Measurements from ENCODE around the gene DMD.

Gene DMD

DNA sequence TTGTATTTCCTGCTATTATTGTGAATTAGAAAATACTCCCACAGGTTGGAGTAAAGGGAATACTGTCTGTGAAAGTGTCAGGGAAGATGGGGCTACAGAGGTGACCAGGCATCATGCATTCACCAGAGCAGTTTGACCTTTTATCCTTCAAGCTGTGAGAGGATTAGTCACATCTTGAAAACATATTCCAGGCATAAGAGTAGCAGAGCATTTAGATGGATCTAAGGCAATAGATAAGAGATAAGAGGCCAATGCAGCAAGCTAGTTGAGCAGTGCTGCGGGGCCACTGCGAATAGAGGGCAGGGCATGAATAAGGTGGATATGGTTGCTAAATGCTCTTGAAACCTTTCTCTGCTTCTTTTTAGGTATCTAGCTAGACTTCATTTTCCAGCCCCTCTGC, 1668.8 kb downstream of the DMD start:
- H3K27ac ChIP-seq (ENCODE audit: low read length) = no peak overlapping the region
- H3K4me1 ChIP-seq (ENCODE audit: insufficient read depth, low read length) = no peaks in the 10 kb centered on the region
- H3K4me3 ChIP-seq (ENCODE audit: low read length) = no peak overlapping the region
- H3K27me3 ChIP-seq (ENCODE audit: insufficient read depth, low read length) = no peaks in the 10 kb centered on the region
- H3K9ac ChIP-seq (ENCODE audit: low read depth, low read length) = no peak overlapping the region
- no peaks in the 10 kb centered on the region for H3K9me3 ChIP-seq (ENCODE audit: insufficient read depth, low read depth, low read length)
- no peaks in the 10 kb centered on the region for H3K36me3 ChIP-seq (ENCODE audit: insufficient read depth, low read depth, low read length)

DNA sequence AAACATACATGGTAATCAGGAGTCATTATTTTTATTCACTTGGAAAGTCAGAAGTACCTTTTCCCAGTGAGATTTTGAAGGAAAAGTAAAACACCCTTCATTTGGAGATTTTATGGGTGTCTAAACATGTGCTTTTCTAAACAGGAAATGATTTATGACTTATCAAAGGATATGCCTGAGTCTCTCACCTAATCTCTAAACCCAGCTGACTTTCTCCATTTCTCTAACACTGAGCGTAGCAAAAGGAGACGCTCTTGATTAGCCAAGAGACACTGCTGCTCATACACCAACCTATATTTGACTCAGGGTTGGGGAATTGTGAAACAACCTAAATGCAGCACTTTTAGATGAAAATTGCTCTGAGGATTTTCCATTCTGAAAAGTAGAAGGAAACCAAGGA, 1671.0 kb downstream of the DMD start:
- Histone ChIP-seq H3K4me3 (ENCODE audit: low read length) (no peak overlapping the region), H3K27ac (ENCODE audit: low read length) (no peak overlapping the region), H3K9ac (ENCODE audit: low read depth, low read length) (no peak overlapping the region), H3K36me3 (ENCODE audit: insufficient read depth, low read depth, low read length) (no peaks in the 10 kb centered on the region), H3K9me3 (ENCODE audit: insufficient read depth, low read depth, low read length) (no peaks in the 10 kb centered on the region), H3K4me1 (ENCODE audit: insufficient read depth, low read length) (no peaks in the 10 kb centered on the region), H3K27me3 (ENCODE audit: insufficient read depth, low read length) (no peaks in the 10 kb centered on the region)

DNA sequence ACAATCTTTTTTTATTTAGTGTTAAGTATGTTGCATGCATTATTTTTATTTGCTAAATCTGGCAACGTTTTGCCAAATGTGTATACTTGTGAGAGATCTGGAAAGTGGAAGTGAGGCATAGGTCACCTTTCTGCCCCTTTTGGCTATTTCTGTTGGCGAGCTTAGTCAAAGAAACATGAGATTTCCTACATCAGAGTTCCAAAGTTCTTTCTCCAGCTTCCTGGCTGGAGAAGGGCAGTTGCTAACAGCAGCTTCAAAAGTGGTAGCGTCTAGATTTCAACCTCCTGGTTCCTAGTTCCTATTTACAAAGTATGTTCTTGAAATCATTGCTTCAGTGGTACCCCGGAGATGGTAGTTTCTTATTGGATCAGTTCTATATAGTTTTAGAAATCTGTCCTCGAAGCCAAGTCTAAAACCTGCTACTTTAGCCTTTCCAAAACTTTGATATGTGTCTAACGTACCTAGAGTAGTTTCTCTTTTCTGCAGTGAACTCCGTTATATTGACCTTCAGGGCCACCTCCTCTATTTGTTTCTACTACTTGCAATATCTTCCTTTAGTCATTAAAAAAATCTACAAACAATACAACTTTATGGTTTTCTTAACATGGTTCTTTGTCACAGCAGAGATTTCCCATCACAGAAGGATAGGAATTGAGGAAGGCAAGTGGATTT, 1683.8 kb downstream of the DMD start:
- Histone ChIP-seq H3K4me1 (ENCODE audit: insufficient read depth, low read length) (no peaks in the 10 kb centered on the region), H3K36me3 (ENCODE audit: insufficient read depth, low read depth, low read length) (no peaks in the 10 kb centered on the region), H3K27ac (ENCODE audit: low read length) (no peak overlapping the region), H3K27me3 (ENCODE audit: insufficient read depth, low read length) (no peaks in the 10 kb centered on the region), H3K4me3 (ENCODE audit: low read length) (no peak overlapping the region), H3K9ac (ENCODE audit: low read depth, low read length) (no peak overlapping the region), H3K9me3 (ENCODE audit: insufficient read depth, low read depth, low read length) (no peaks in the 10 kb centered on the region)

DNA sequence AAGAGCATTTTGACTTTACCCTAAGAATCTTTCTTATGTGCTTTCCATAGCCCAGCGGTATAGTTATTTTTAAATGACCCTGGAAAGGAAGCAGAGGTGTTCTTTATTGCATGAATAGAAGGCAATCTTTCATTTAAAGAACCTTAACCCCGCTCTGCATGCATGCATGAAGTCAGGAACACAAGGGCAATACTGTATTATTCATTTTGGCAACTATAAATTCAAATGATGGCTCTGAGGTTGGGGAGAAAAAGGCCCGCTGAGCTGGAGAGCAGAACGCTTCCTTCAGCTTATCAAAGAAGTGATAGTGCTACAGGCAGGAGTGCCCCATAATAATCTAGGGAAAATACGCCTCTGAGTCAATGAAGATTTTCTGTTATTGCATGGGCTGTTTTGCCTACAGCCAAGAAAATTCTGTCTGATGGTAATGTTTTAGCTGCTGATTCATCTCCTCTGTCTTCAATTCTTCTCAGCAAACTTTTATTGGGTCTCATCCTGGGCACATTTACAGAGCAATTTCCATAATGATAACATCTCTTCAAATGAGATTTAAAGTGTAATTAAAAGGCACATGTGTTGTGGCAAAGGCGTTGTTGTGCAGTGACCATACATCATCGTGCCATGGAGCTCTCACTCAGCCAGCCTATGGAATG, 1687.3 kb downstream of the DMD start:
- no peak overlapping the region for H3K9ac ChIP-seq (ENCODE audit: low read depth, low read length)
- no peaks in the 10 kb centered on the region for H3K4me1 ChIP-seq (ENCODE audit: insufficient read depth, low read length)
- no peaks in the 10 kb centered on the region for H3K27me3 ChIP-seq (ENCODE audit: insufficient read depth, low read length)
- H3K27ac ChIP-seq (ENCODE audit: low read length) = no peak overlapping the region
- H3K4me3 ChIP-seq (ENCODE audit: low read length) = no peak overlapping the region
- no peaks in the 10 kb centered on the region for H3K9me3 ChIP-seq (ENCODE audit: insufficient read depth, low read depth, low read length)
- H3K36me3 ChIP-seq (ENCODE audit: insufficient read depth, low read depth, low read length) = no peaks in the 10 kb centered on the region

DNA sequence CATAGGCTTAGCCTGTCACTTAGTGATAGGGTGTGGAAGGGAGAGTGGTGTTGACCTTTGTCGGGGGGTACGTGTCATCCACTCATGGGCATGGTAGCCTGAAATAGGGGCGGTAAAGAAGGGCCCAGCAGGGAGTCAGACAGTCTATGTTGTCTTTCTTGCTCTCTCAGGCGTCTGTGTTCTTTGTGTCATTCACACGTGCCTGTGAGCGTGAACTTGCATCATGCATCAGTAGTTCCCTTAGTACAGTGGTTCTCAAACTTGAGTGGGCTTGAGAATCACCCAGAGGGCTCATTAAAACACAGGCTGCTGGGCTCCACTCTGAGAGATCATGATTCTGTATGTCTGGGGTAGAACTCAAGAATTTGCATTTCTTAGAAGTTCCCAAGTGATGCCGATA, 1688.6 kb downstream of the DMD start:
- Histone ChIP-seq H3K27me3 (ENCODE audit: insufficient read depth, low read length) (no peaks in the 10 kb centered on the region), H3K4me1 (ENCODE audit: insufficient read depth, low read length) (no peaks in the 10 kb centered on the region), H3K27ac (ENCODE audit: low read length) (no peak overlapping the region)

DNA sequence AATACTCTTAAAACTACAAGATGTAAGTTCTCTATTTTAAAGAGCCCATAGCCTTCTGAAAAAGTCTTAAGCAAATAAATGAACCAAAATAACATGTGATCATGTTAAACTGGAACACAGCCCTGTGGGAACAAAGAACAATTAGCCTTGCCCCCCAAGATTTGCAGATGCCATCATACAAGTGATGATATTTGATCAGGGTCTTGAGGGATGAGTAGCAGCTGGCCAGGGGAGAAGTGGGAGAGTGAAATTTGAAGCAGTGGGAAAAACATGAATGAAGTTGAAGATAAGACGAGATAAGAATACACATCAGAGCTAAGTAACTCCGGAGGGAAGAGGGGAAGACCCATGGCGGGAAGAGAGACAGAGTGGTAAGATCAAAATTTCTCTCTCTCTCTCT, 1689.4 kb downstream of the DMD start:
- Histone ChIP-seq H3K9ac (ENCODE audit: low read depth, low read length) (no peak overlapping the region), H3K4me1 (ENCODE audit: insufficient read depth, low read length) (no peaks in the 10 kb centered on the region), H3K4me3 (ENCODE audit: low read length) (no peak overlapping the region), H3K36me3 (ENCODE audit: insufficient read depth, low read depth, low read length) (no peaks in the 10 kb centered on the region), H3K27me3 (ENCODE audit: insufficient read depth, low read length) (no peaks in the 10 kb centered on the region), H3K27ac (ENCODE audit: low read length) (no peak overlapping the region), H3K9me3 (ENCODE audit: insufficient read depth, low read depth, low read length) (no peaks in the 10 kb centered on the region)

More for the DNA sequence above, 1688.6 kb downstream of the DMD start:
- Histone ChIP-seq H3K9me3 (ENCODE audit: insufficient read depth, low read depth, low read length) (no peaks in the 10 kb centered on the region), H3K36me3 (ENCODE audit: insufficient read depth, low read depth, low read length) (no peaks in the 10 kb centered on the region), H3K4me3 (ENCODE audit: low read length) (no peak overlapping the region), H3K9ac (ENCODE audit: low read depth, low read length) (no peak overlapping the region)

DNA sequence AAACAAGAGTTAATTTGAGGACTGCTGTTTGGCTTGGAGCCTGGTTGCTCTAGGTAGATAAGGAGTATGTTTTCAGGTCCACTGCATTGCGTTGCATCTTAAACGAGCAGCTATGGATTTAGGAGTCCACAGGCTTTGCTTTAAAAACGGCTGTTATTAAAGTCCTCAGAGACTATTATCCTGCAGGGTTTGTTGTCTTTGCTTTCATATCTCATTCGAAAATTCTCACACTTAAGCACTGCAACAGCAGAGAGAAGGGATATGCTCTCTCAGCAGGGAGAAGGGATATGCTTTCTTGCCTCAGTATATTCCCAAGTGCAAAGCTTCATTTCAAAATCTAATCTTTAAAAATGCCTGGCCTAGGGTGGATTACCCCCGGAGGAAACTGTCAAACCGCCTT, 1694.8 kb downstream of the DMD start:
- Histone ChIP-seq H3K4me3 (ENCODE audit: low read length) (no peak overlapping the region), H3K36me3 (ENCODE audit: insufficient read depth, low read depth, low read length) (no peaks in the 10 kb centered on the region), H3K9me3 (ENCODE audit: insufficient read depth, low read depth, low read length) (no peaks in the 10 kb centered on the region), H3K4me1 (ENCODE audit: insufficient read depth, low read length) (no peaks in the 10 kb centered on the region), H3K27me3 (ENCODE audit: insufficient read depth, low read length) (no peaks in the 10 kb centered on the region), H3K27ac (ENCODE audit: low read length) (no peak overlapping the region), H3K9ac (ENCODE audit: low read depth, low read length) (no peak overlapping the region)

DNA sequence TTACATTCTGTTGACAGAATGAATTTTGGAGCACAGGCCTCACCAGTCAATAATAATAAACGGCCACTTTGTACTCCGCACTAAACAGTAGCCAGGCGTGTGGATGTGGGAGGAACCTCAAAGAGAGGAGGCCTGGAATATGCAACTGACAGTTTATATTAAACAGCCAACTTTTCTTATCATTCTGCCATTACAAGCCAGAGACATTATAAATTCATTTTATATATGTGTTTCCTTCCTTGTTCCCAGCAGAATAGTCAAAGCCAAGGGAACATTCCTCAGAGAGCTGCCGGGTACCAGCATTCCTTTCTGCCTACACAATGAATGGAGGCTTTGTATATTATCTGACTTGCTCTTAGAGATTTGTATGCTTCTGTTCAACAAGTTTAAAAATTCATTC, 1703.0 kb downstream of the DMD start:
- H3K27ac ChIP-seq (ENCODE audit: low read length) = no peak overlapping the region

DNA sequence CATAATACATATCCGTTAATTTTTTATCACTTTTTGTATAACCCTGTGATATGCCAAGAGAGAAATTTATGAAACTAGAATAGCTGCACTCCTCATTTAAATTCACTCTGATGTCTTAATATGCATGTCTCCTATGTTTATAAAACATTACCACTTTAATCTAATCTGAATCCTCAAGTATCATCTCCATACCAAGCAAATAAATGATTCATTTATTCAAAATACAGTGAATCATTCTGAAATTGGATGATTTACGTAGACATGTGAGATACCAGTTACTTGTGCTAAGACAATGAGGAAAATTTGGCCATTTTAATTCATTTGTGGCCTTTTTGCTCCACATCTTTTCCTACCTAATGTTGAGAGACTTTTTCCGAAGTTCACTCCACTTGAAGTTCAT, 1704.4 kb downstream of the DMD start:
- no peaks in the 10 kb centered on the region for H3K36me3 ChIP-seq (ENCODE audit: insufficient read depth, low read depth, low read length)
- H3K9me3 ChIP-seq (ENCODE audit: insufficient read depth, low read depth, low read length) = no peaks in the 10 kb centered on the region
- no peaks in the 10 kb centered on the region for H3K27me3 ChIP-seq (ENCODE audit: insufficient read depth, low read length)
- H3K9ac ChIP-seq (ENCODE audit: low read depth, low read length) = no peak overlapping the region
- no peak overlapping the region for H3K27ac ChIP-seq (ENCODE audit: low read length)
- no peaks in the 10 kb centered on the region for H3K4me1 ChIP-seq (ENCODE audit: insufficient read depth, low read length)
- H3K4me3 ChIP-seq (ENCODE audit: low read length) = no peak overlapping the region

More for the DNA sequence above, 1703.0 kb downstream of the DMD start:
- no peaks in the 10 kb centered on the region for H3K36me3 ChIP-seq (ENCODE audit: insufficient read depth, low read depth, low read length)
- no peaks in the 10 kb centered on the region for H3K4me1 ChIP-seq (ENCODE audit: insufficient read depth, low read length)
- H3K4me3 ChIP-seq (ENCODE audit: low read length) = no peak overlapping the region
- H3K27me3 ChIP-seq (ENCODE audit: insufficient read depth, low read length) = no peaks in the 10 kb centered on the region
- no peak overlapping the region for H3K9ac ChIP-seq (ENCODE audit: low read depth, low read length)
- no peaks in the 10 kb centered on the region for H3K9me3 ChIP-seq (ENCODE audit: insufficient read depth, low read depth, low read length)

DNA sequence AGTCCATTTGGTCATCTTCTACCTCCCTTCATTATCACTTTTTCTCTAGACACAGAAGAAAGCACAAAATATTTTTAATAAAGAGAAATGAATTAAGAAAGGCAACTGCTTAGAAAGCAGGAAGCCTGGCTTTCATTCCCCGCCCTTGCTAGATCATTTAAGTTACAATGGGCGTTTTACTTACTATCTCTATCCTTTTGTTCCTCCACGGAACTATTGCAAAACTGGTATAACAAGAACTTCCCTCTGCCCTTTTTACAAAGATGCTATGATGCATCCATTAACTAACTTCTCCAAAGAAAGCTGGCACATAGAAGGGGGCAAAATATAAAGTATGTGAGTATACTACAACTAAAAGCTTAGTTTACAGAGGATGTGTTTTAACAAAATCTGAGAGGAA, 1705.0 kb downstream of the DMD start:
- Histone ChIP-seq H3K27ac (ENCODE audit: low read length) (no peak overlapping the region), H3K36me3 (ENCODE audit: insufficient read depth, low read depth, low read length) (no peaks in the 10 kb centered on the region), H3K9me3 (ENCODE audit: insufficient read depth, low read depth, low read length) (no peaks in the 10 kb centered on the region), H3K9ac (ENCODE audit: low read depth, low read length) (no peak overlapping the region), H3K4me1 (ENCODE audit: insufficient read depth, low read length) (no peaks in the 10 kb centered on the region), H3K4me3 (ENCODE audit: low read length) (no peak overlapping the region), H3K27me3 (ENCODE audit: insufficient read depth, low read length) (no peaks in the 10 kb centered on the region)

DNA sequence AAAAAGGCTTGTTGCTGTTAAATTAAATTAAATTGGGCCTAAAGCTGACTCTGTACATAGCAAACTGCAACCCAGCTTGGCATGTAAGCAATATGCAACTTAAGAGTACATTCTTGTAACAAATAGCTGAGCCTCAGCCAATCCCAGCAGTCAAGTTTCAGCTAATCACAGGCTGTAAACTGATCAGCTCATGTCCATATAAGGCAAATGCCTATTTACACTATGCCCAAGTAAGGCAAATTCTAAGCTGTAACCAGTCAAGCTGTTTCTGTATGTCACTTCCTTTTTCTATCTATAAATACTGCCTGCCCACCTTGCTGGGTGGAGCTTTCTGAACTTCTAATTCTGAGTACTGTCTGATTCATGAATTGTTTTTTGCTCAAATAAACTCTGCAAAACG, 1710.4 kb downstream of the DMD start:
- Histone ChIP-seq H3K27ac (ENCODE audit: low read length) (no peak overlapping the region), H3K36me3 (ENCODE audit: insufficient read depth, low read depth, low read length) (no peaks in the 10 kb centered on the region), H3K9ac (ENCODE audit: low read depth, low read length) (no peak overlapping the region), H3K27me3 (ENCODE audit: insufficient read depth, low read length) (no peaks in the 10 kb centered on the region), H3K9me3 (ENCODE audit: insufficient read depth, low read depth, low read length) (no peaks in the 10 kb centered on the region), H3K4me1 (ENCODE audit: insufficient read depth, low read length) (no peaks in the 10 kb centered on the region), H3K4me3 (ENCODE audit: low read length) (no peak overlapping the region)

DNA sequence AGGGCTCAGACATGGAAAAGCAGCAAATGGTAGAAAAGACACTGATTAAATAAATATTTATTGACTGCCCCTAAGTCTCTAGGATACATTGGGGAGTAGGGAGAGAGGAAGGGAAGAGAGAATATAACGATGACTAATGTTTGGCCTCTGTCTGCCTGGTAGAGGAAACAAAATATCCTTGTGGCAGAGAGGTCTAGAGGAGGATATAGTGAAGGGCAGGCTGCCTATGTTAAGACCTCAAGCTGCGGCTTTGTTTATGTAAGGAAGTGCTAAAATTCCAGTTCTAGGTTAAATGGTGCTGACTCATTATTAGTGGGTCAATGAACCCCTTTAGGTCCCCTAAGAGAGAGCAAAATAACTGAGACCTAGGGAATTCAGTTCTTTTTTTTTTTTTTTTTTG, 1712.2 kb downstream of the DMD start:
- H3K4me3 ChIP-seq (ENCODE audit: low read length) = no peak overlapping the region
- no peak overlapping the region for H3K9ac ChIP-seq (ENCODE audit: low read depth, low read length)
- no peaks in the 10 kb centered on the region for H3K9me3 ChIP-seq (ENCODE audit: insufficient read depth, low read depth, low read length)
- H3K4me1 ChIP-seq (ENCODE audit: insufficient read depth, low read length) = no peaks in the 10 kb centered on the region
- H3K27me3 ChIP-seq (ENCODE audit: insufficient read depth, low read length) = no peaks in the 10 kb centered on the region
- no peaks in the 10 kb centered on the region for H3K36me3 ChIP-seq (ENCODE audit: insufficient read depth, low read depth, low read length)
- no peak overlapping the region for H3K27ac ChIP-seq (ENCODE audit: low read length)

Measured in iPS-20b (cell line).